K562 (cell line): ENCODE results near the gene TENT5A. TPM values are rescaled to one million over a fixed set of nuclear protein-coding genes. Genes with fewer than 3 reads are reported as not detected.

Source experiments
- BRF2 ChIP-seq: IDR thresholded peaks from 3 replicates; pipeline ENCODE4 v1.6.1; 2011; ENCODE audit warnings: borderline replicate concordance, mild to moderate bottlenecking; ENCODE audit not compliant: insufficient read length, insufficient read depth
- DPF2 ChIP-seq: fragments of 450-650 bp; IDR thresholded peaks from 2 replicates; pipeline ENCODE4 v1.6.1; 2016
- ELK1 ChIP-seq: sonication (generic); formaldehyde crosslinking; IDR thresholded peaks from 2 replicates; pipeline ENCODE4 v1.8.1; 2022; ENCODE audit warnings: missing genetic modification reagents
- GATAD2A ChIP-seq: fragments of 450-650 bp; IDR thresholded peaks from 2 replicates; pipeline ENCODE4 v1.6.1; 2017
- HNRNPLL ChIP-seq: fragments of 200-400 bp; formaldehyde crosslinking; IDR thresholded peaks from 2 replicates; pipeline ENCODE4 v1.6.1; 2017; ENCODE audit warnings: low read length, low read depth, mild to moderate bottlenecking; ENCODE audit not compliant: poor library complexity, severe bottlenecking
- ILK ChIP-seq: fragments of 450-650 bp; IDR thresholded peaks from 2 replicates; pipeline ENCODE4 v1.6.1; 2016; ENCODE audit warnings: missing genetic modification characterization, low read depth, mild to moderate bottlenecking, missing compliant biosample characterization, moderate library complexity, borderline replicate concordance
- KLF1 ChIP-seq: fragments of 450-650 bp; IDR thresholded peaks from 2 replicates; pipeline ENCODE4 v1.6.1; 2016; ENCODE audit warnings: missing genetic modification characterization, missing compliant biosample characterization
- MEF2D ChIP-seq: conservative IDR thresholded peaks from 2 replicates; pipeline ENCODE4 v1.6.1; 2016; ENCODE audit warnings: low read depth, missing genetic modification characterization, missing compliant biosample characterization
- MTA1 ChIP-seq: fragments of 450-650 bp; IDR thresholded peaks from 2 replicates; pipeline ENCODE4 v1.6.1; 2017; ENCODE audit warnings: borderline replicate concordance
- NONO ChIP-seq, 2 experiments: fragments of 200-400 bp in 1 of 2; fragments of 450-650 bp in 1 of 2; formaldehyde crosslinking in 1 of 2; IDR thresholded peaks; 2 replicates each; pipeline ENCODE4 v1.6.1; 2017; ENCODE audit warnings: low read depth in 2 of 2, mild to moderate bottlenecking in 2 of 2, moderate library complexity in 2 of 2, low read length in 1 of 2
- PTTG1 ChIP-seq: fragments of 450-650 bp; IDR thresholded peaks from 2 replicates; pipeline ENCODE4 v1.6.1; 2016; ENCODE audit warnings: low read depth, mild to moderate bottlenecking, missing genetic modification characterization, missing compliant biosample characterization
- RBM15 ChIP-seq: fragments of 200-400 bp; formaldehyde crosslinking; IDR thresholded peaks from 2 replicates; pipeline ENCODE4 v1.6.1; 2018; ENCODE audit warnings: mild to moderate bottlenecking, low read length, moderate library complexity; ENCODE audit not compliant: insufficient read depth
- RBM39 ChIP-seq: fragments of 200-400 bp; formaldehyde crosslinking; optimal IDR thresholded peaks from 2 replicates; pipeline ENCODE3; 2018; ENCODE audit warnings: low read depth, low read length
- SOX6 ChIP-seq: fragments of 450-650 bp; IDR thresholded peaks from 2 replicates; pipeline ENCODE4 v1.6.1; 2014; ENCODE audit warnings: mild to moderate bottlenecking
- ZNF184 ChIP-seq: sonication (generic); formaldehyde crosslinking; IDR thresholded peaks from 2 replicates; pipeline ENCODE4 v1.5.0; 2020; ENCODE audit warnings: missing genetic modification reagents
- ZNF197 ChIP-seq: fragments of 200-800 bp; sonication (Bioruptor generic); IDR thresholded peaks from 2 replicates; pipeline ENCODE4 v1.6.1; 2016; ENCODE audit warnings: low read depth, missing genetic modification characterization, missing compliant biosample characterization
- ZNF436 ChIP-seq: fragments of 250-450, 450-650 bp; sonication (Bioruptor Pico); formaldehyde crosslinking; IDR thresholded peaks from 2 replicates; pipeline ENCODE4 v1.7.0; 2020; ENCODE audit warnings: mild to moderate bottlenecking
- polyA plus RNA-seq, 8 experiments: library from polyadenylated mRNA; depleted of rRNA in 4 of 8; stranded (reverse) in 5 of 8; unstranded in 3 of 8; fragments of >200 nt; fragmentation: Nextera tagmentation in 2 of 8; fragmentation: Illumina TruSeq in 1 of 8; extraction: Ambion mirVana in 2 of 8; extraction: Trizol in 1 of 8; gene quantifications; 2 replicates each; pipeline versions ENCODE4 v1.2.1 to v1.2.3, GENCODE V29; 2011 to 2014; ENCODE audit warnings: inconsistent platforms in 1 of 8, missing spikeins in 1 of 8
- total RNA-seq, 7 experiments: library from RNA; depleted of rRNA in 6 of 7; stranded (reverse); fragments of >200 nt in 6 of 7; fragmentation: Illumina TruSeq in 2 of 7; extraction: Trizol in 2 of 7; gene quantifications; 2 replicates each; pipeline versions ENCODE4 v1.2.1 to v1.2.3, GENCODE V29; 2011 to 2021; ENCODE audit warnings: low replicate concordance in 1 of 7
- TF ChIP-seq, protein P1 (sequence below): fragments of 450-650 bp; IDR thresholded peaks from 2 replicates; pipeline ENCODE4 v1.6.1; 2017; ENCODE audit warnings: mild to moderate bottlenecking, moderate library complexity
- TF ChIP-seq, protein P2 (sequence below): sonication (generic); formaldehyde crosslinking; IDR thresholded peaks from 2 replicates; pipeline ENCODE4 v1.8.0; 2022; ENCODE audit warnings: missing genetic modification reagents, mild to moderate bottlenecking, borderline replicate concordance

Gene TENT5A
- total and polyA plus RNA-seq, 9 of the 15 experiments (the other 6 are each of a cell fraction or from before 2014, with no cell fraction given), result 0.77 to 2.3 (median 1.3) TPM

DNA sequence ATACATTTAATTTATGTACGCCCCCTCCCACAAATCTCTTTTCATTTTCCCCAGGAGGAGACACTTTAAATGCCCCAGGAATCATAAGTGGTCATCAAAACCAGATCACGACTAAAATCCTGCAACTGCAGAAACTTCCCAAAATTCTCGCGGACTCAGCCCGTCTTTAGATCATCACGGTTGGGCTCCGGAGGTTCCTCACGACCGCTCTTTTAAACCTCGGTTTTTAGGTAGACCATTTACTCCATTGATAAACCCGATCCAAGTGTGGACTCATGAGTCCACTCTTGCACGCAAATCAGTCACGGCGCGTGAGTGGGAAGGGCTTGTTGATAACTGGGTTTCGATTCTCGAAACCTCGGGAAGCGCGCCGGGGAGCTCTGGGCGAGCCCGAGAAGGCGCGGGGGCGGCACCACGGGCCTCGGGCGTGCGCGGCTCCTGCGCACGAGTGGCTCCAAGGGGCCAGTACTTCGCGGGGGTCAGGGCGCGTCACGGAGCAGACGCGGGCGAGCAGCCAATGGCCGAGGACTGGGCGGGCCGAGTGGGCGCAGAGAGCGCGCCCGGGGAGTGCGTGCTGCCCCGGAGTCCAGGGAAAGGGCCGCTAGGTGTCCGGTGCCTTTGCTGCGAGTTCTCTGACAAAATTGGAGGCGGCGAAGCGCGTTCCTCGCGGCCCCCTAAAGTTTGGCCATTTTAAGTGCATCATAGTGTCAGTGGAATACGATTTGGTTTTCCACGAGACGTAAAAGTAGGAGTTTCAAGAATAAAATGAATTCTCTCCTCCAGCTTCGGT lies 635 bp upstream of the TENT5A start (continued):
- TF ChIP-seq ELK1 (CRISPR knock-in tag) (no peak), GATAD2A (peak; percentile 62; the same call in 1 of the 2 replicates), ZNF197 (CRISPR knock-in tag) (no peak), RBM39 (no peak), ZNF184 (CRISPR knock-in tag) (no peak), NONO (IDR thresholded peaks at IDR 0.05; ENCODE audit: low read depth in 2 of 2, low read length in 1 of 2) (no peak), RBM15 (no peak), KLF1 (tag) (no peak), DPF2 (no peak), MTA1 (no peak), BRF2 (no peak), ZNF436 (CRISPR knock-in tag) (no peak), SOX6 (no peak), ILK (tag) (no peak), MEF2D (tag) (no peak), HNRNPLL (peak; percentile 70), PTTG1 (tag) (no peak)
- TF ChIP-seq, protein P1, sequence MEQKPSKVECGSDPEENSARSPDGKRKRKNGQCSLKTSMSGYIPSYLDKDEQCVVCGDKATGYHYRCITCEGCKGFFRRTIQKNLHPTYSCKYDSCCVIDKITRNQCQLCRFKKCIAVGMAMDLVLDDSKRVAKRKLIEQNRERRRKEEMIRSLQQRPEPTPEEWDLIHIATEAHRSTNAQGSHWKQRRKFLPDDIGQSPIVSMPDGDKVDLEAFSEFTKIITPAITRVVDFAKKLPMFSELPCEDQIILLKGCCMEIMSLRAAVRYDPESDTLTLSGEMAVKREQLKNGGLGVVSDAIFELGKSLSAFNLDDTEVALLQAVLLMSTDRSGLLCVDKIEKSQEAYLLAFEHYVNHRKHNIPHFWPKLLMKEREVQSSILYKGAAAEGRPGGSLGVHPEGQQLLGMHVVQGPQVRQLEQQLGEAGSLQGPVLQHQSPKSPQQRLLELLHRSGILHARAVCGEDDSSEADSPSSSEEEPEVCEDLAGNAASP, result no peak
- TF ChIP-seq, protein P2, sequence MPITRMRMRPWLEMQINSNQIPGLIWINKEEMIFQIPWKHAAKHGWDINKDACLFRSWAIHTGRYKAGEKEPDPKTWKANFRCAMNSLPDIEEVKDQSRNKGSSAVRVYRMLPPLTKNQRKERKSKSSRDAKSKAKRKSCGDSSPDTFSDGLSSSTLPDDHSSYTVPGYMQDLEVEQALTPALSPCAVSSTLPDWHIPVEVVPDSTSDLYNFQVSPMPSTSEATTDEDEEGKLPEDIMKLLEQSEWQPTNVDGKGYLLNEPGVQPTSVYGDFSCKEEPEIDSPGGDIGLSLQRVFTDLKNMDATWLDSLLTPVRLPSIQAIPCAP (CRISPR knock-in tag), result no peak
